ENCODE measurements around the gene VMP1.
A peak's percentile ranks its signal among the peaks of the same experiment; 100 is the strongest.
"Not testable (repeated sequence)": the region's sequence is repeated elsewhere in the genome, so short reads cannot be mapped to it uniquely, and the experiment has no call there.

The VMP1 gene

DNA sequence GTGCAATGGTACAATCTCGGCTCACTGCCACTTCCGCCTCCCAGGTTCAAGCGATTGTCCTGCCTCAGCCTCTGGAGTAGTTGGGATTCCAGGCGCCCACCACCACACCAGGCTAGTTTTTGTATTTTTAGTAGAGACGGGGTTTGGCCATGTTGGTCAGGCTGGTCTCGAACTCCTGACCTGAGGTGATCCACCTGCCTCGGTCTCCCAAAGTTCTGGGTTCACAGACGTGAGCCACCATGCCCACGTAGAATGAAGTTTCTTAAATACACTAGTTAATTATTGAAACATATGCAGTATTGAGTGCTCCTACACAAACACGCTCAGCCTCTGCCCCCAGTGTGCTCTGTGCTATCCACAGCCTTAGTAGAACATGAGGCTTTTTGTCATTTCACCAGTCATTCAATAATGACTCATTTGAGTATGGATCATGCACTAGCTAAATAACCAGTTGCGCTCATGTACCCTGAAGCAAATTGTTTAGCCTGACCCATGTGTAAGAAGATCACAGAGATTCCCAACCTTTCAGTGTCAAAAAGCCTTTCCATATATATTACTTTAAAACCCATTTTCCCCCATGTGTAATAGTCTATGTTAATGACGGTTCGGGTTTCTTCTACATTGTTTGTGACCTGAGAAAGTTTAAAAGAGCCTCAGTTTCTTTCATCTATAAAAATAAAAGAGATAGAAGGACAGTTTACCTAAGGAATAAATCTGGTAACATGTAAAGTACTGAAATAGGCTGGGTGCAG lies 135.6 kb downstream of the VMP1 start:
- DNase-seq, result peak; percentile 52

DNA sequence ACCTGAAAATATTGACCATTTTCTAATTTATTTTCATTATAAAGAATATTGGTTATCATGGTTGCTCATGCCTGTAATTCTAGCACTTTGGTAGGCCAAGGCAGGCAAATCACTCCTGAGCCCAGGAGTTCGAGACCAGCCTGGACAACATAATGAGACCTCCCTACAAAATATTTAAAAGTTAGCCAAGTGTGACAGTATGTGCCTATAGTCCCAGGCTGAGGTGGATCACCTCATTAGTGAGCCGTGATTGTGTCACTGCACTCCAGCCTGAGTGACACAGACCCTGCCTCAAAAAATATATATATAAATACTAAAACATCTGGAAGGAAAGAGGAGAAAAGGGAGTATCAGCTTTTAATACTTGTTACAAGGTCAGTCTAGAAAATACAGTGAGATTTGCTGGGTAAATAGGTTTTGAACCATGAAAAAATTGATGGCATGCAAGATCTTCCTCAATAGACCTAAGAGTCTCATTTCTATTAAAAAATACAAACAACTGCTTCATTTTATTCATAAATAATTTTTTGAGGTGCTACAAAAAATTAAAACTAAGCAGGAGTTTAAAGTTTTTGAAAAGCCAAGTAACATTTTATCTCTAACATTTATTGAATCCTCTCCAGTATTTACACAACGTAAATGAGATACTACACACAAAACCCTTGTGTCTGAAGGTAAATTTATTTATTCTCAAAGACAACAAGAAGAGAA lies 137.6 kb downstream of the VMP1 start:
- DNase-seq, result no peak

DNA sequence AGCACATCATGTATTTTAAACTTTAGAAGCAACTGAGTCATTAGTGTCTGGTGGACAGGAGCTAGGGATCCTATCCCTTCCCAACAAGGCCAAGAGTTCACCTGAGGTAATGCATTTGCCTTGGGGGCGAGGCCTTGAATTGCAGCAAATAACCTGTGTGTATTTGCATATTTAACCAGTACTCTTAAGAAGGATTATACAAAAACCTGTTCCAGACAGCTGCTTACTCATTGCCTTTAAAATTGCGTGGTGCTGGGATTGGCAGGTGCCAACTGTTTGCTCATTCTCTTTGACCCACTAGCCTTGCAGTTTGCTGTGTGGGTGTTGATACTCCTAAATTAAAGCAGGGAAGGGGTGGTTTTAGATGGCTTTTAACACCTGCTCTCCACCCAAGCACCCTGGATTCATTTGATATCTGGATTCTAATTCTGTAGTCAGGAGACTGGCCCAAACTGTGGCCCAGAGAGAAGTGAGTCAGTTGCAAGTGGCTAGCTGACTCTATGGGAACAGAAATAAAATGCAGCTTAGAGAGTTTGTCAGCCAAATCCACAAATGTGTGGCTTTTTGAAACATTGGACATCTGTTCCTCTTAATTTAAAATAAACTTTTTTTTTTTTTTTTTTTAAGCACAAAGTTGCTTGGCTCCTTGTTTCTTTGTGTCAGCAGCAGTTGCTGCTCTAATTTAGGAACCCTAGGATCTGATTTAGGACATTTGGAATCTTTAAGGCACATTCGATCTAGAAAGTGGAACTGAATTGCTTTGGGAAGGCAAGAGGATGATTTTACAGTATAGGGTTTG lies 138.3 kb downstream of the VMP1 start:
- no peak for DNase-seq

DNA sequence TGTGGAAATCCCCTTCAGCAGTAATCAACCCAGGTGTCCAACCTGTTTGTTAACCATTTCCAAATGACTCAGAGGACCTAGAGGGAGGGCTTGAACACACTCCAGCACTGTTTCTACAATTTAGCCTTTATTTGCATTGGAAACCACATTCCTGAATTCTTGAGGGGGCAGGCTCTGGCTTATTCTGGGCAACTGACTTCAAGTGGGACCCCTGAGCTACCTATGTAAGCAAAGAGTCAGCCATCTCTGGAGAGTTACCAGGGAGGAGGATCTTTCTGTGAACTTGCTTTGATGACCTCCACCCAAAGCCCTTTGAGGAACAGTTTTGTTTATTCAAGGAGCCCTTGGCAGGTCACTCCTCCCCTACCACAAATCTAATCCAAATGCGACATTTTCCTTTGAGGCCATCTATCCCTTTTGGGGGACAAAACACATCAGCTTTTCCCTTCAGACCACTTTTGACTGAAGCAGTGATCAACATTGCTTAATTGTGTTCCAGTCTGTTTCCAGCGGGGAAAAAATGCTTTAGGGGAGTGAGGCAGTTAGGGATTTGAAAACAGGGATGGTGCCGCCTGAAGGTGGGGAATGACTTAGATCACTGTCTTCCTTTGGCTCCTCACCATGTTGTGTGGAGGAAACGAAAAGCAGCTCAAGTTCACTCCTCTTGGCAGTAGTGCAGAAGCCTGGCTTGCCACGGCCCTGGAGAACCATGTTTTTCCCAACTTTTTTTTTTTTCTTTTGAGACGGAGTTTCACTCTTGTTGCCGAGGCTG lies 139.1 kb downstream of the VMP1 start:
- peak; percentile 50 for DNase-seq

DNA sequence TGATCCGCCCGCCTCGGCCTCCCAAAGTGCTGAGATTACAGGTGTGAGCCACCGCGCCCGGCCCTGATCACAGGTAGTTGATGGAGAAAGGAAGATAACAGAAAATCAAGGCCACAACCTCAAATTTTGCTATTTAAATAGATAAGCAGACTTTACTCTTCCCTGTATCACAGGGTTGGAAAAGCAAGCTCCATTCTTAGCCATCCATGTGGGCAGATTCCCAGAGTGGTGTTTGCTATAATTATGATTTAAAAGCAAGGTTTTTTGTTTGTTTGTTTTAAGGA lies 140.9 kb downstream of the VMP1 start:
- no peak for DNase-seq

DNA sequence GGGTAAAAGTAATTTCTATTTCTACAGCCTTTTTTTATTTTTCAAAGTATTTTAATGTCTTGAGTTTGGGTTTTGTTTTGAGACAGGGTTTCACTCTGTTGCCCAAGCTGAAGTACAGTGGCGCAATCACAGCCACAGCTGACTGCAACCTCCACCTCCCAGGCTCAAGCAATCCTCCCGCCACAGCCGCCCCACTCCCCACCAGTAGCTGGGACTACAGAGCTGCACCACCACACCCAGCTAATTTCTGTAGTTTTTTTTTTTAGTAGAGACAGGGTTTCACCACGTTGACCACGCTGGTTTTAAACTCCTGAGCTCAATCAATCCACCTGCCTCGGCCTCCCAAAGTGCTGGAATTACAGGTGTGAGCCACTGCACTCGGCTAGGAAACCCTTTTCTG lies 141.3 kb downstream of the VMP1 start:
- DNase-seq, result no peak

DNA sequence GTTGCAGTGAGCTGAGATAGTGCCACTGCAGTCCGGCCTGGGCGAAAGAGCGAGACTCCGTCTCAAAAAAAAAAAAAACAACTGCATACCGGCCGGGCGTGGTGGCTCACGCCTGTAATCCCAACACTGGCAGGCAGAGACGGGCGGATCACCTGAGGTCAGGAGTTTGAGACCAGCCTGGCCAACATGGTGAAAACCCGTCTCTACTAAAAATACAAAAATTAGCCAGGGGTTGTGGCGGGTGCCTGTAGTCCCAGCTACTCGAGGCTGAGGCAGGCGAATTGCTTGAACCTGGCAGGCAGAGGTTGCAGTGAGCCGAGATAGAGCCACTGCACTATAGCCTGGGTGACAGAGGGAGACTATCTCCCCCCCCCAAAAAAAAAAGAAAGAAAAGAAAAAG lies 142.9 kb downstream of the VMP1 start:
- DNase-seq, result not testable (repeated sequence)

DNA sequence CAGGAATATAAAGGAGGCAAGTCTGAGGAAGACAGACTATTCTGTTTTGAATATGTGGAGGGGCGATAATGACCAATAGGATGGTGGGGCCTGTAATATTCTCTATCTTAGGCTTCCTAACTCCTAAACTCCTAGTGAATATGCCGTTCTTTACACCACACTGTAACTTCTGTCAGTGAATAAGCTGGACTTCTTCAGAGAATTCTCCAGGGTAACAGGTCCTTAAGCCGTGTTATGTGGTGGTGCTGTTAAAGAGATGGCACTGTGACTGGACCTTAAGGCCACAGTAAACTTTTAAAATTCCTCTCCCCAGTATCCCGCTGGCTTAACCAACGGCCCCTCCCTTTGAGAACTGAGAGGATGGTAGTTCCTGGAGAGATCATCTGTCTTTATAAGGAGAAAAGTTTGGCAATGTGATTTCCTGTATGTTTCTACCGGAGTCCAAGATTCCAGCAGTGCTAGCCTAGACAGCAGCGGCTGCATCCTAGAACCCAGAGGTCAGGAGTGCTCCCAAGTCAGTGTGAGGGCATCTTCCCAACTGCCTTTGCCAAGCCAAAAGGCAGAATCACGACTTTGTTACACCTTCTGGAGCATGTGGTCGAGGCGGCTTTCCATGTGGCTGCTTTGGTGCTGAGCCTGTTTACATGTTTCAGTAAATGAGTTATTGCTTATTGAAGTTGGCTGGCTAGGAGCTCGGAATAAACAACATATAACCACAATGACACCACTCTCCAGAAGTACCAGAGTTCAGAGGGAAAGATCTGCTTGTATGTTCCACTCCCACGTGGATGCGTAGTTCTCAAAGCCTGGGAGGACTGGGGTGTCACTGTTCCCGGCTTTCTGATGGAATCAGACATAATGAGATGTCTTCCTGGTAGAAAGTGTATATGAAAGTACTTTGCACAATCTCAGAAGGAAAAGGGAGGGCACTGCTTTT lies 144.3 kb downstream of the VMP1 start:
- DNase-seq, result no peak

DNA sequence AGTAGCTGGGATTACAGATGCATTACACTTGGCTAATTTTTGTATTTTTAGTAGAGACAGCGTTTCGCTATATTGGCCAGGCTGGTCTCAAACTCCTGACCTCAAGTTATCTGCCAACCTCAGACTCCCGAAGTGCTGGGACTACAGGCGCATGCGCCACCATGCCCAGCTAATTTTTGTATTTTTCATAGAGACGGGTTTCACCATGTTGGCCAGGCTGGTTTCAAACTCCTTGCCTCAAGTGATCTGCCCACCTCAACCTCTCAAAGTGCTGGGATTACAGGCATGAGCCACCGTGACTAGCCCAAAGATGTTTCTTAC lies 145.4 kb downstream of the VMP1 start:
- DNase-seq, result not testable (repeated sequence)

DNA sequence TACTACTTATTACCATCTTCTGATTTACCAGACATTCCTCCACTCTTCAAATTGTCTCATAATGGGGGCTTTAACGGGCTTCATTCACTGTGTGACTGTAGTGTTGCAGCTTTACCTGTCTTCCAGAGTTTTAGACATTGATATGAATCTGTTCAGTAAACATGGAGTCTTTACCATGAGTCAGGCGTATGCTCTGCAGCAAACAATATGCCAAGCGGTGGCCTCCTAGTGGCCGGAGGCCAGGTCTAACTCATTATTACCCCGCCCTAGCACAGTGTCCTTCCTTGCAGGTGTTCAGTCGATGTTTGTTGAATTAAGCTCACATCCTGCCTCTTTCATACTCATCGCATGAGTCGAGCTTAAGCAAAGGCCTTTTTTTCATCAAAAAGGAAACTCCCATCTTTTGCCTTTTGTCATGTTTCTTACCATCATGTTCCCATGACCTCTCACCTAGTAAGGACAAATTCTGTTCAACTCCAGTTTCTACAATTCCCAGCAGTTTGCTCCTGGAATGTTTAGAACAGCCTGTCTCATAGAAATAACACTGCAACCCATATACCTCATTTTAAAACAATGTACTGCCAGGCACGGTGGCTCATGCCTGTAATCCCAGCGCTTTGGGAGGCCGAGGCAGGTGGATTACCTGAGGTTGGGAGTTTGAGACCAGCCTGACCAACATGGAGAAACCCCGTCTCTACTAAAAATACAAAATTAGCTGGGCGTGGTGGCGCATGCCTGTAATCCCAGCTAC lies 145.9 kb downstream of the VMP1 start:
- peak; percentile 81 for DNase-seq

DNA sequence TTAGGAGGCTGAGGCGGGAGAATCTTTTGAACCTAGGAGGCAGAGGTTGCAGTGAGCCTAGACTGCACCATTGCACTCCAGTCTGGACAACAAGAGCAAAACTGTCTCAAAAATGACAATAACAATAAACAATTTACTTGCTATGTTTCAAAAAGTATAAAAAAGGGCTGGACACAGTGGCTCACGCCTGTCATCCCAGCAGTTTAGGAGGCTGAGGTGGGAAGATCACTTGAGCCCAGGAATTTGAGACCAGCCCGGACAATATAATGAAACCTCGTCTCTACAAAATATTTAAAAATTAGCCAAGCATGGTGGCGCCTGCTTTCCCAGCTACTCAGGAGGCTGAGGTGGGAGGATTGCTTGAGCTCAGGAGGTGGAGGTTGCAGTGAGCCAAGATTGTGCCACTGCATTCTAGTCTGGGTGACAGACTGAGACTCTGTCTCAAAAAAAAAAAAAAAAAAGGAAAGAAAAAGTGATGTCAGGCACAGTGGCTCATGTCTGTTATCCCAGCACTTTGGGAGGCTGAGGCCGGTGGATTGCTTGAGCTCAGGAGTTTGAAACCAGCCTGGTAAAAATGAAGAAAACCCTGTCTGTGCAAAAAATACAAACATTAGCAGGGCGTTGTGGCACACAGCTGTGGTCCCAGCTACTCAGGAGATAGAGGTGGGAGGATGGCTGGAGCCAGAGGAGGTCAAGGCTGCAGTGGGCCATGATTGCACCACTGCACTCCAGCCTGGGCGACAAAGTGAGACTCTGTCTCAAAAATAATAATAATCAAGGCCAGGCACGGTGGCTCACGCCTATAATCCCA lies 146.7 kb downstream of the VMP1 start:
- not testable (repeated sequence) for DNase-seq

DNA sequence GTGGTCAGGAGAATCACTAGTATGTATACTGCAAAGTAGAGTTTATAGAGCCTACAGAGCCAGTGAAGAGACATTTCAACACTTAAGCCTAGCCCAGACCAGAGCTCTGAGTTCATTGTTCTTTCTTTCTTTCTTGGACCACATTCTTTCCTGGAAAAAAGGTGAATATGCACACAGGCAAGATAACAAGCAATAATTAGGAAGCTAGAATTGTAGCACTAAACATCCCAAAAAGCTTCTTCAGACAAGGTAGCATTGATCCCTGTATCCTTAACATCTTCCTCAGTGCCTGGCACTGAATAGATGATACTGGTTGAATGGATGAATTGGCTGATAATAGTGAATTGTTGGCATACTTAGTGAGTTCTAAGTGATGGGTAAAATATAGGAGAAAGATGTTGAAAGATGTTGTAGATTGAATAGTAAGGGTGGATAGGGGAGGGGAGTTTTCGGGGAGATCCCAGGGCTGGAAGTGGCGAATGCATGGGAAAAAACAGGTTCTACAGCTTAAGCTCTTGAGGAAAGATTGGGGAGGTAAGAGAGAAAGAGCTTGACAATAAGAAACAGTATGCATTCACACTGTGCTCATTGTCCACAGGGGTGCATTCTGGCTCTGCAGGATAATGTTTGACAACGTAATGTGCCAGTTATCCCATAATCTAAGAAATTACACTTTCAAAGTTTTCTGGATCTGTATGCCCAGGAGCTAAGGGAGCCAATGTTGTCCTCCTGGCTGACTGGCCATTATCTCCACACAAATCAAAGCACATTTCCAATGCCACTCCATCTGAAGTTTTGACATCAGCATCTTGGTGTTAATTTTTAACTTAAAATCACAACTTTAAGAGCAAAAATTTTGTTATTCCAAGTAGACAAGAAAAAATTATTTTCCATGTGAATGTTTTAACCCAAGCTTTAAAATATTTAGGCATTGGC lies 149.7 kb downstream of the VMP1 start:
- DNase-seq, result no peak

DNA sequence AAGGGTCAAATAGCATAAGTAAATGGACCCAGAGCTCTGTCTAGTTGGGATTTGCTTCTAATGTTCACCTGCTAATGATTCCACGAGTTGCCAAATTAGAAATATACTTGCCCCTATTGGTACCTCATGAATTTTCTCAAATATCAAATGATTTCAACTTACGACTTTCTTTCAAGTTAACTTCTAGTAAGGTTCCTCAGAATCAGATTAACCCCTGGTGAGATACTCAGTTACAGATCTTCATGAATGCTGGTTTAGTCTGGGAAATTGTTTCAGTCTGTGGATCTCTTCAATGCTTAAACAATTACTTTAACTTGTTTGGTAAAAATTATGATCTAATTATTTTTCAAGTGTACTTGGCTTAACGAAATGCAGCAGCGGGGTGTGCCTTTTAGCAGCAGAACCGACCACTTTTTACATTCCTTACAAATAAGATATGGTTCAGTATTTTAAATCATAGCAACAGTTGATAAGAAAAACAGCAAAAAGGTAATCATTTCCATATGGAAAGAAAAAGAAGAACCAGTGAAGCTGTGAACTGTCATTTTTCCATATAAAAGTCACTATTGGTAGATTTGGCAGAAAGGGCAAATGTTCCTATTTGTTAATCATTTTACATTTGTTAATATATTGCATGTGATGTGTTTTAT lies 150.8 kb downstream of the VMP1 start:
- DNase-seq, result no peak

DNA sequence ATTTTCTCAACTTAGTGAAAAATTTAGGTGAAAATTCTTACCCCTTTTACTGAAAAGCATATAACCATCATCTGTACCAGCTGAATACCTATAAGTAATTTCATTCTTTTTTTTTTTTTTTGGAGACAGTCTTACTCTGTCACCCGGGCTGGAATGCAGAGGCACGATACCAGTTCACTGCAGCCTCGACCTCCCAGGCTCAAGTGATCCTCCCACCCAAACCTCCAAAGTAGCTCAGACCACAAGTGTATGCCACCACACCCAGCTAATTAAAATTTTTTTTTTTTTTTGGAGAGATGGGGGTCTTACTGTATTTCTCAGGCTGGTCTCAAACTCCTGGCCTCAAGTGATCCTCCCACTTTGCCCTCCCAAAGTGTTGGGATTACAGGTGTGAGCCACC lies 151.5 kb downstream of the VMP1 start:
- no peak for DNase-seq

DNA sequence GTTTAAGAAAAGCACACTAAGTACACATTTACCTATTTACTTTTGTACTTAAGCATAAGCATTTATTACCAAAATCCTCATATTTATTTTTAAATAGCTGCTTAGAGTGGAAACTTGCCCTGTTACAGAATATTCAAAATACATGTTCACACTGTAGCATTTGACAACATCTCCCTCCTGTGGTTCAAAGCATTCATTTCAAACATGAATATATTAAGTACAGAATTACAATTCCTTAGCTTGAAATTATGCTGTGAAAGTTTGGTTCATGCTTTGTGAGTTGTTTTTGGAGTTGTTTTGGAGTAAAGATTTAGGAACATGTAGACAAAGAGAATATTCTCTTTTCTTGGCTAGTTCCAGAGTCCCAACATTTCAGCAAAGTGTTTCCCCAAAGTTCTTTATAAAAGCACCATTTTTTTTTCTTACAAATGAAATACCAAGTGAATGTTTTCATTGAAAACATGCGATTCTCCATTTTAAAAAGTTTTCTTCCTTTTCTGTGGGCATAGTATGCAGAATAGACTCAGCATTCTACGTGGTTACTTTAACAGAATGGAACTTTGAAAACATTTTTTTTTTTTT lies 152.1 kb downstream of the VMP1 start:
- DNase-seq, result no peak

DNA sequence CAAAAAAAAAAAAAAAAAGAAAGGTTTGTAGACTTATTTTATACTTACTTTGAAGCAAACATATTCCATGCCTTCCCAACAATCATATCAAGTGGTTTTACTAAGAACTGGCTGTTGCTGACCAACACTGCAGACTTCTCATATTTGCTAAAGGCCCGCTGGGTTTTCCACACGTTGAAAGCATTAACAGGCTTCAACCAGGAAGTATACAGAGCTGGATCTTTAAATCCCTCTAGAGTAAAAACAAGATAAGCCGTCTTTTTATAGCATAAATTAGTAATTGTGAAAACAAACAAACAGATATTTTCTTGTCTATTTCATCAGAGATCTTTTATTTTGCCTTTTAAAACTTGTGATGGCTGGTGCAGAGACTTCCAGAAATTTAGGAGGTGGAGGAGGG lies 156.2 kb downstream of the VMP1 start:
- no peak for DNase-seq

DNA sequence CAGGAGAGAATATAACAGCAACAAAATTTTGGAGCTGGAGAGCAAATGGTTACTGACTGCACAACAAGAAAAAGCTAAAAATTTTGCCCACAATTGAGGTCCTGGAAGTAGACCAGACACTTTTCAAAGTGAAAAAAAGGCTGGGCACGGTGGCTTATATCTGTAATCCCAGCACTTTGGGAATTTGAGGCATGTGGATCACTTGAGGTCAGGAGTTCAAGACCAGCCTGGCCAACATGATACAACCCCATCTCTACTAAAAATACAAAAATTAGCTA lies 162.4 kb downstream of the VMP1 start:
- no peak for DNase-seq

DNA sequence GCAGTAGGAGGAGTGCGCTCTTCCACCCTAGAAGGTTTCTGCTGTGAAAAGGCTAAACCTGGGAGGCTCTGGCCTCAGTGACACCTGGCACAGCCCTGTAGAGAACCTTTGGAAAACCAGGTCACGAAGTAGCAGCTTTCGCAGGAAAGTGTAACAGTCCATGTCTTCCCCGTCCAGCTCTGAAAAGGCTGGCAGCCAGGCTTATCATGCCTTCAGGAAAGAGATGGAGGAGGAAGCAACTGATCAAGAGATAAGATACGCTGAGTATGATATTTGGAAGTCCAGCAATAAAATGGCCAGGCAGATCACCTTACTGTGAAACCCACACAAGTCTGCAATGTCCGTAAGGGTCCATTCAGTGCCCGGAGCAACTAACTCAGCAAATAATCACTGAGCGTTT lies 163.0 kb downstream of the VMP1 start:
- no peak for DNase-seq

DNA sequence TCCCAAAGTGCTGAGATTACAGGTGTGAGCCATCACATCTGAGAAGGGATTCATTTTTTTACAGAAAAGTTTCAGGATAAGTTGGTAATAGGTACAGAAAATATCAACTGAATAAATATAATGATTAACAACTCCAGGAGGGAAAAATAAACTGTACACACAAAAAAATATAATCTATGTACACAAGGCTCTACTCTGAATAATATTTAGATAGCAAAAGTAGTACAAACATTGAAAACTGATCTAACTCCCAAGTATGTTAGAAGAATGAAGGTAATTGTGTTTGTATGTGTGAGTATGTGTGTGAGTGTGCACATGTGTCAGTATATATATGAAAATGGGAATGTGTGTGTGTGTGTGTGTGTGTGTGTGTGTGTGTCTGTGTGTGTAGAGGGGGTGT lies 164.9 kb downstream of the VMP1 start:
- no peak for DNase-seq
